HL-60 (cell line): ENCODE data around the gene ADIPOR2.

Experiments used
- POLR2AphosphoS5 ChIP-seq: IDR thresholded peaks from 2 replicates; pipeline ENCODE4 v1.6.1; 2012; ENCODE audit warnings: low read depth
- TF ChIP-seq, protein P1 (sequence below): IDR thresholded peaks from one replicate; pipeline ENCODE4 v1.5.1; 2011; ENCODE audit warnings: low read length, control low read depth, inconsistent platforms; ENCODE audit not compliant: insufficient read depth

- TF ChIP-seq, protein P1, sequence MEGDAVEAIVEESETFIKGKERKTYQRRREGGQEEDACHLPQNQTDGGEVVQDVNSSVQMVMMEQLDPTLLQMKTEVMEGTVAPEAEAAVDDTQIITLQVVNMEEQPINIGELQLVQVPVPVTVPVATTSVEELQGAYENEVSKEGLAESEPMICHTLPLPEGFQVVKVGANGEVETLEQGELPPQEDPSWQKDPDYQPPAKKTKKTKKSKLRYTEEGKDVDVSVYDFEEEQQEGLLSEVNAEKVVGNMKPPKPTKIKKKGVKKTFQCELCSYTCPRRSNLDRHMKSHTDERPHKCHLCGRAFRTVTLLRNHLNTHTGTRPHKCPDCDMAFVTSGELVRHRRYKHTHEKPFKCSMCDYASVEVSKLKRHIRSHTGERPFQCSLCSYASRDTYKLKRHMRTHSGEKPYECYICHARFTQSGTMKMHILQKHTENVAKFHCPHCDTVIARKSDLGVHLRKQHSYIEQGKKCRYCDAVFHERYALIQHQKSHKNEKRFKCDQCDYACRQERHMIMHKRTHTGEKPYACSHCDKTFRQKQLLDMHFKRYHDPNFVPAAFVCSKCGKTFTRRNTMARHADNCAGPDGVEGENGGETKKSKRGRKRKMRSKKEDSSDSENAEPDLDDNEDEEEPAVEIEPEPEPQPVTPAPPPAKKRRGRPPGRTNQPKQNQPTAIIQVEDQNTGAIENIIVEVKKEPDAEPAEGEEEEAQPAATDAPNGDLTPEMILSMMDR = no peak
- no peak for TF ChIP-seq POLR2AphosphoS5
Observed at GRCh38 chr12:1747609-1748008, 56.7 kb downstream of the ADIPOR2 start.
